Subcutaneous adipose tissue (tissue), 4 donors: Measurements from ENCODE around the gene ALKBH5. TPM values are rescaled to one million over a fixed set of nuclear protein-coding genes. Genes with fewer than 3 reads are reported as not detected.

Source experiments
- CTCF ChIP-seq: fragments of 450-650 bp; IDR thresholded peaks from one replicate; pipeline ENCODE4 v1.5.1; 2016; ENCODE audit warnings: low read depth, mild to moderate bottlenecking, control low read depth, antibody characterized with exemption, moderate library complexity
- total RNA-seq, 4 donors: library from RNA; depleted of rRNA; stranded (reverse); fragments of >200 nt; gene quantifications; one replicate each; pipeline ENCODE4 v1.1.0, GENCODE V29; 2016

ALKBH5 gene
- total RNA-seq, 4 donors from 2014 or later, result 57.5 to 69.6 (median 67.5) TPM

GRCh38 chr17:18248300-18248731, 64.7 kb downstream of the ALKBH5 start:
- TF ChIP-seq CTCF, result no peak

GRCh38 chr17:18248811-18249210, 65.2 kb downstream of the ALKBH5 start:
- TF ChIP-seq CTCF, result no peak

- TF ChIP-seq CTCF, result no peak
Measured at GRCh38 chr17:18250259-18250658, 66.6 kb downstream of the ALKBH5 start.

GRCh38 chr17:18250708-18251107, 67.1 kb downstream of the ALKBH5 start:
- no peak for TF ChIP-seq CTCF

GRCh38 chr17:18251204-18251603, 67.6 kb downstream of the ALKBH5 start:
- TF ChIP-seq CTCF, result no peak

- TF ChIP-seq CTCF, result no peak
Measured at GRCh38 chr17:18252160-18252559, 68.5 kb downstream of the ALKBH5 start.

GRCh38 chr17:18253187-18253884, 69.7 kb downstream of the ALKBH5 start:
- TF ChIP-seq CTCF, result no peak
